ENCODE measurements around the gene LXN. TPM values are rescaled to one million over a fixed set of nuclear protein-coding genes. Genes with fewer than 3 reads are reported as not detected.

The LXN gene
- total RNA-seq, 1 experiment from 2014 or later: not detected

DNA sequence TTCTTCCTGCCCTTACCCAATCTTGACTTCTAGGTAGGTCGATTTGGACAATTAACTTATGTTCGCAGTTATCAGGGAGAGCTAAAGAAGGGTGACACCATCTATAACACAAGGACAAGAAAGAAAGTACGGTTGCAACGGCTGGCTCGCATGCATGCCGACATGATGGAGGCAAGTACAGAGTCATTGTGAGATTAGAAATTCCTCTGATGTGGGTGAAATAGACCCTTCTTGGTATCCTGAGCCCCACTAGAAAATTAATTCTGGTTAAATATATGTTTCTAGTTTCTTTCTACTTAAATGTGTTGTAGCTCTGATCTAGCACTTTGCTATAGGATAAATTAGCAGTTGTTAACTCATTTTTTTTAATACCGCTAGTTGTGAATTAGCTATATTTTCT, 13.6 kb downstream of the LXN start:
- 0 out of 2 replicates have a peak, but pooled peaks cover 3% of the 10 kb centered on the region for H3K4me1 ChIP-seq (replicated peaks)
- no peak overlapping the region for H3K27ac ChIP-seq
- no peak overlapping the region for H3K4me3 ChIP-seq
- H3K36me3 ChIP-seq: peaks cover 71% of the 10 kb centered on the region
- no peaks in the 10 kb centered on the region for H3K27me3 ChIP-seq (replicated peaks)
- H3K9me3 ChIP-seq (replicated peaks): no peaks in the 10 kb centered on the region
- DNase-seq (ENCODE audit: low read depth in 1 of 2, low spot score in 2 of 2): no peak

DNA sequence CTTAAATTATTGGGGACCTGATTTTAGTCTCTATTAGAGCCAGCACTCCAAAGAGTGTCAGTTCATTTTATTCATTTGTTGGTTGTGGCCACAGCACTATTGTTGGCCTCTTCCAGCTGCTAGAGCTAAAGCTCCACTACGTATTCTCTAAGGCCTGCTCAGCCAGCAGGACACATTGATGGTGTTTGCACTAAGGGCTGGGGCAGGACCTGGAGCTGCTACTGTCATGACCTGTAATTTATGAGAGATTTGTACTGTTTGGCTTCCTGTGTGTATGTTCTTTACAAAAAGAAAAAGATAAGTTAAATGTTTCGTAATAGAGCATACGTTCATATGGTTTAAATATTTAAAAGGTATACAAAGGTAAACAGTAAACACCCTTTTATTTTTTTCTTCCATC, 20.0 kb downstream of the LXN start:
- Histone ChIP-seq H3K36me3 (peaks cover 72% of the 10 kb centered on the region), H3K4me3 (no peak overlapping the region), H3K27me3 (replicated peaks) (no peaks in the 10 kb centered on the region), H3K4me1 (replicated peaks) (no peaks in the 10 kb centered on the region), H3K27ac (no peak overlapping the region), H3K9me3 (replicated peaks) (no peaks in the 10 kb centered on the region)
- no peak for DNase-seq (ENCODE audit: low read depth in 1 of 2, low spot score in 2 of 2)

DNA sequence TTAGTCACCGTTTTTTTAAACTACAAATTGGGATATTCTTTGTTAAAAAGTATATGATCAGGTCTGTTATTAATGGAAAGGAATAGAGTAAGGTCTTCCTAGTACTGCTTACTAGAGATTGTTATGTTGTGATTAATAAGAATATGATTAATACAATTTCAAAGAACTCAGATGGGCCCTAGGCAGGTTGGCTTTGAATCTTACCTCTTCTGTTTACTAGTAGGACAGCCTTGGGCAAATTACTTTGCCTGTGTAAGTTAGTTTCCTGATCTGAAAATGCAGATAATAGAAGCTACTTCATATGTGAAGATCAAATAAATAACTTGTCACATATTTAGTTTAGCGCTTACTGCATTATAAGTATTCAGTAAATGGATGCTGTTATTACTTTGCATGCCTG, 21.3 kb downstream of the LXN start:
- Histone ChIP-seq H3K36me3 (peaks cover 76% of the 10 kb centered on the region), H3K4me1 (replicated peaks) (no peaks in the 10 kb centered on the region), H3K27ac (no peak overlapping the region), H3K4me3 (no peak overlapping the region), H3K27me3 (replicated peaks) (no peaks in the 10 kb centered on the region), H3K9me3 (replicated peaks) (no peaks in the 10 kb centered on the region)
- DNase-seq (ENCODE audit: low read depth in 1 of 2, low spot score in 2 of 2): no peak

DNA sequence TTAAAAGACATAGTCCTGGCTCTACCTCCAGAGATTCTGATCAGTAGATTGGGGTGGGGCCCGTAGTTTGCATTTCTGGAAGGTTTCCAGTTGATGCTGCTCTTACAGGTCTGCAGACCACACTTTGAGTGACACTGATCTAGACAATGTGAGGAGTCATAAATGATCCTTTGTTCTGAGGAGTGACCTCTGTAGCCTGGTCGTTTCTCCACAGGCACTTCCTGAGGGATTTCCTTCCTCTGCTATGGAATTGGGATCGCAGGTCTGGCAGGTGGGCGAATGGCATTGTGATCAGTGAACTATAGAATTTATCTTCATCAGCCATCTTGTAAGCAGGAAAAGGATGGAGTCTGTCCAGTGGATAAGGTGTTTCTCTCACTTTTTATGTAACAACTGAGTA, 22.7 kb downstream of the LXN start:
- H3K27me3 ChIP-seq (replicated peaks): no peaks in the 10 kb centered on the region
- H3K4me3 ChIP-seq: no peak overlapping the region
- peaks cover 70% of the 10 kb centered on the region for H3K36me3 ChIP-seq
- no peak overlapping the region for H3K27ac ChIP-seq
- H3K9me3 ChIP-seq (replicated peaks): no peaks in the 10 kb centered on the region
- H3K4me1 ChIP-seq (replicated peaks): 0 out of 2 replicates have a peak, but pooled peaks cover 3% of the 10 kb centered on the region
- DNase-seq (ENCODE audit: low read depth in 1 of 2, low spot score in 2 of 2): no peak

DNA sequence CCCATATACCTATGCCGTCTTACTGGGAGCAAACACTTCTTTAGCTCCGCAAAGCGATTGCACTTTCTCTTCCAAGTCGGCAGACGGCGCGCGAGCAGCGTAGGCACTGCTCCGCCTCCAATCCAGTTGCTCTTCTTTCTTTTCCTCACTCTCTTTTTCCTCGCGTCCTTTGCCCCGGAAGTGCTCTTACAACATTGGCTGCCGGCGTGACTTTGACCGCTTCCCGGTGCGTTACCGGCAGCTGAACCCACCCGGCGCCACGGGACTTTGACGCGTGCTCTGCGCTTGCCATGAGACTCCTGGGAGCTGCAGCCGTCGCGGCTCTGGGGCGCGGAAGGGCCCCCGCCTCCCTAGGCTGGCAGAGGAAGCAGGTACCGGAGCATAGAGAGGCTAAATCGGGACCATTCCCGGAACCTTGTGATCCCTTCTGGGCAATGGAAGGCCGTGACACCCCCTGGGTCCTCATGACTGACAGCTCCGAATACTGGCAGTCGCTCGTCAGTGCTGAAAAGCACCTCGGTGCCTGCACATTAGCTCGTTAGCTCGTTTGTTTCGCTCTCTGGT, 28.0 kb downstream of the LXN start, which contains the start of gene GFM1:
TSS of gene GFM1 (plus strand) at position 183 of the 564 bp plus-strand sequence. CDS start at position 291, 108 bp downstream.
- no peaks in the 10 kb centered on the region for H3K27me3 ChIP-seq (replicated peaks)
- 0 out of 2 replicates have a peak, but pooled peaks cover 3% of the 10 kb centered on the region for H3K4me1 ChIP-seq (replicated peaks)
- H3K27ac ChIP-seq: peak within 1 kb of the TSS; percentile 57
- no peaks in the 10 kb centered on the region for H3K9me3 ChIP-seq (replicated peaks)
- H3K4me3 ChIP-seq: peak within 1 kb of the TSS; percentile 76
- peaks cover 31% of the 10 kb centered on the region for H3K36me3 ChIP-seq
- peak; percentile 87 to 88 for DNase-seq (ENCODE audit: low read depth in 1 of 2, low spot score in 2 of 2)

DNA sequence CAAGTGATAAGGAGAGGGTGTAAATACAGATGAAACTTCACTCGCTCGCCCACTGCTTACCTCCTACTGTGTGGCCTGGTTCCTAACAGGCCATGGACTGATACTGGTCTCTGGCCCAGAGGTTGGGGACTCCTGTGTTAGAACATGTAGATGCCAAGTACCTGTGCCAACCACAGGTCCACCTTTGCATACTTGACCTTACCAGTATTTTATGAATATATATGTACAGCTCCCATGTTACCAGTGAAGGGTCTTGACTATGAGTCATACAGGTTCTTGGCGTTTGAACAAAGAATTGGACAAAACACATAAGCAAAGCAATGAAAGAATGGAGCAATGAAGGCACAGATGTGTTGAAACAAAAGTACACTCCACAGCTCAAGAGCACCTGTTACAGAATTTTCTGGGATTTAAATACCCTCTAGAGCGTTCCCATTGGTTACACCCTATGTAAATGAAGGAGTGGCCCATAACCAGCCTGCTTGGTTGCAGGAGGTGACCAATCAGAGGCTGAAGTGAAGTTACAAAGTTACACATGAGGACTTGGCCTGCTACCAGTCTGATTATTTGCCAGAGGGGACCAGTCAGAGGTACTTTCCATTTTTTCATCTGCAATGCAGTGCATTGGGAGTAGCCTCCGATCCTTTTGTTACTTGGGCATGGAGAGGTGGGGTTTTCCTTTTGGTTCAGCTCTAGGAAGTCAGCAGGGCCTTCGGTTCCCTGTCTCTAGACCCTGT, 29.8 kb downstream of the LXN start:
- Histone ChIP-seq H3K27me3 (replicated peaks) (no peaks in the 10 kb centered on the region), H3K4me1 (replicated peaks) (0 out of 2 replicates have a peak, but pooled peaks cover 3% of the 10 kb centered on the region), H3K9me3 (replicated peaks) (no peaks in the 10 kb centered on the region), H3K36me3 (peaks cover 20% of the 10 kb centered on the region), H3K27ac (no peak overlapping the region), H3K4me3 (no peak overlapping the region)
- no peak for DNase-seq (ENCODE audit: low read depth in 1 of 2, low spot score in 2 of 2)

DNA sequence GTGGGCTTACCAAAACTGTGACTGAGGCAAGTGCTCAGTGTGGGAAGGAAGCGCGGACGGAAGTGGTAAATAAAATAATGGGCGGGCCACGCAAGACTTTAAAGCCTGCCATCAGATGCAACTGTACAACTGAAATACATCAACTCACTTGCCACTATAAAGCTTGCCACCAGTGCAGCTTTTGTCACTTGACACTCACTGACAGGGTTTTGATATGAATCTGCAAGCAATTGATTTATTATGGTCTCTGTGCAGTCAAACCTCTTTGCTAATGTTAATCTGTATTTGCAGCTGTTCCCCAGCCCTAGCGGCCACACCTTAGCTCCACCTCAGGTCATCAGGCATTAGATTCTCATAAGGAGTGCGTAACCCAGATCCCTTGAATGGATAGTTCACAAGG, 30.4 kb downstream of the LXN start:
- no peaks in the 10 kb centered on the region for H3K27me3 ChIP-seq (replicated peaks)

DNA sequence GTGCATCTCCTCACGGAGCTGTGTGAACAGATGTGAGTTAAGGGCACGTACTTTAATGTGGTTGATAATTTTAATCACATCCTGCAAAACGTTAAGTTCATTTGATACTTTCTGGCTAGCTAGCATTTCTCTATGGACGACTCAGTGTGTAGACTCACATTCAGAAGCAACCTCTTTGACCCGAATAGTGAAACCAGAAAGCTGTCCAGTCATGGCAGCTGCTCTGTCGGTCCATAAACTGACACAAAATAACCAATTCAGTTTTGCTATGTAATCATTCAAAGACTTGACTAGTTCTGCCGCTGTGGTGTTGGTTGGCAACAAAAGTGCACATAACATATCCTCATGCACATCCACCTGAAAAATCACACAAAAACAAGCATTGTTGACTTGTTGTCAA, 31.8 kb downstream of the LXN start:
- H3K27ac ChIP-seq: no peak overlapping the region
- H3K27me3 ChIP-seq (replicated peaks): no peaks in the 10 kb centered on the region
- 0 out of 2 replicates have a peak, but pooled peaks cover 3% of the 10 kb centered on the region for H3K4me1 ChIP-seq (replicated peaks)
- no peaks in the 10 kb centered on the region for H3K9me3 ChIP-seq (replicated peaks)
- no peak overlapping the region for H3K4me3 ChIP-seq
- no peak for DNase-seq (ENCODE audit: low read depth in 1 of 2, low spot score in 2 of 2)
- no peaks in the 10 kb centered on the region for H3K36me3 ChIP-seq

More for the DNA sequence above, 30.4 kb downstream of the LXN start:
- DNase-seq (ENCODE audit: low read depth in 1 of 2, low spot score in 2 of 2): no peak
- Histone ChIP-seq H3K4me3 (no peak overlapping the region), H3K9me3 (replicated peaks) (no peaks in the 10 kb centered on the region), H3K27ac (no peak overlapping the region), H3K36me3 (peaks cover 13% of the 10 kb centered on the region), H3K4me1 (replicated peaks) (0 out of 2 replicates have a peak, but pooled peaks cover 3% of the 10 kb centered on the region)

DNA sequence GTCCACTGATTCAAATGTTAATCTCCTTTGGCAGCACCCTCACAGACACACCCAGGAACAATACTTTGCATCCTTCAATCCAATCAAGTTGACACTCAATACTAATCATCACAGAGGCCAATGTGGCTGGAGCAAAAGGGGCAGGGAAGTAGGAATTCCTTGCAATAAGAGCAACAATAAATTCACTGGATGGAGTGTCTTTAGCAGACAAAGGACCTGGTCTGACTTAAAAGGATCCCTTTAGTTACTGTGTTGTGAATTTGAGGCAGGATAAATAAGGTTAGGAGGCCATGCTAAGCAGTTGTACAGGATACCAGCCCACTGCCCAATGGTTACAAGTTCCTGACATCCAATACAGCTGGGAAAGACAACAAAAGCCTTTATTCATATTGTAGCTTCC, 40.5 kb downstream of the LXN start:
- H3K27me3 ChIP-seq (replicated peaks): no peaks in the 10 kb centered on the region
- DNase-seq (ENCODE audit: low read depth in 1 of 2, low spot score in 2 of 2): no peak
- H3K36me3 ChIP-seq: no peaks in the 10 kb centered on the region
- no peaks in the 10 kb centered on the region for H3K9me3 ChIP-seq (replicated peaks)
- no peak overlapping the region for H3K27ac ChIP-seq
- H3K4me1 ChIP-seq (replicated peaks): no peaks in the 10 kb centered on the region
- no peak overlapping the region for H3K4me3 ChIP-seq

DNA sequence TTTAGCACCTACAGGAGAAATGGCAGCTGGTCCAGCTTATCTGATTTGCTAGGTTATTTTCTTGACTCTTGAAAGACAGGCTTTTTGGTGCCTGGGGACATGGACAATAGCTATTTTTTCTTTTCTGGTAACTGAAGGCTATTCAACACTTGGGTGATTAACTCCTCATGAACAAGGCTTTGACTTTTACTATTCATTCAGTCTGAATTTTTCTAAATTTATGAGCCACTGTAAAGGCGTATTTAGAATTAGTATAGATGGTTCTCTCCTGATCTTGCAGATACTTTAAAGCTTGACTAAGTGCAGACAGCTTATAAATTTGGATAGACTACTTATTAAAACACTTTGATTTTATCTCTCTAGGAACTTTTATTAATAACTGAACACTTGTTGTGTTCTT, 46.6 kb downstream of the LXN start:
- no peak overlapping the region for H3K4me3 ChIP-seq
- DNase-seq (ENCODE audit: low read depth in 1 of 2, low spot score in 2 of 2): no peak
- H3K9me3 ChIP-seq (replicated peaks): no peaks in the 10 kb centered on the region
- no peaks in the 10 kb centered on the region for H3K27me3 ChIP-seq (replicated peaks)
- no peak overlapping the region for H3K27ac ChIP-seq
- H3K36me3 ChIP-seq: no peaks in the 10 kb centered on the region
- H3K4me1 ChIP-seq (replicated peaks): no peaks in the 10 kb centered on the region

DNA sequence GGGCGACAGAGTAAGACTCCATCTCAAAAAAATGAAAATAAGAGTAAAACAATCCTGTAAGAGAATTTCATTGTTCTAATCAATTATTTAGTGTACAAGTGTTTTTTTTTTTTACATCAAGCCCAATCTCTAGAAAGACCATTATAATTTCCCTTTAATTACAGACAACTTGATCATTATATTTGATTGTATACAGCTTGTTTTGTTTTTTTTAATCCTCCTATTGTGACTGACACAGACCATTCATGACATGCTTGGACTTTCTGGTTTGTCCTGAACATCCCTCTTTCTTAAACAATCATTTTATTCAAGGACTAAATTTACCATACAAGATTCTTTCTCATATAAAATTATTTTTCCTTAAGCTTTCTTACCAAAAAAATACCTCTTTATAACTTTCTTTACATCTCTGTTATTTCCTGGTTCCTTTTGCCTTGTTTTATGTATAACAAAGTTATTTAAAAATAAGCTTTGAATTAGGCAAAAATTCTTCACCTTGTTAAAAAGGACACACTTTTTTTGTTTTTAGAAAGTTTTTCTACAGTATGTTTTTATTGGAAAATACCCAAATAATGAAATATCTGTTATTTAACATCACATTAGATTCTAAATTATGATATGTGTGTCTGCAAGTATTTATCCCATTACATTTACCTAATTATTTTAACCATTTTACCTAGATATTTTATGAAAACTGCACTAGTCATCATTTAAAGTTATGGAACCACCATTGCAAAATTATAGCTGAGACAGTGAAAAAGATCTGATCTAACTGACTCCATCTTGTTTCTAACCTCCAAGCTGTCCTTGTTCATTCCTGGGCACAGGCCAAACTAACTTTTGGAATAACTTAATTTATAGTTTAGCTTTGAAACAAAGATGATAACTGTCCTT, 54.2 kb downstream of the LXN start:
- H3K4me1 ChIP-seq (replicated peaks): no peaks in the 10 kb centered on the region
- no peaks in the 10 kb centered on the region for H3K36me3 ChIP-seq
- no peaks in the 10 kb centered on the region for H3K9me3 ChIP-seq (replicated peaks)
- H3K27me3 ChIP-seq (replicated peaks): no peaks in the 10 kb centered on the region
- no peak for DNase-seq (ENCODE audit: low read depth in 1 of 2, low spot score in 2 of 2)
- no peak overlapping the region for H3K4me3 ChIP-seq
- no peak overlapping the region for H3K27ac ChIP-seq
